OCI-LY7 (cell line): ENCODE results near the gene TAGLN.

ENCODE experiments used
- CTCF ChIP-seq: fragments of 200-600 bp; sonication (generic); conservative IDR thresholded peaks from 2 replicates; pipeline ENCODE4 v1.5.1; 2014; ENCODE audit warnings: mild to moderate bottlenecking, antibody characterized with exemption, low read length, moderate library complexity, mixed read lengths
- EZH2phosphoT487 ChIP-seq: fragments of 200-600 bp; sonication (generic); IDR thresholded peaks from 2 replicates; pipeline ENCODE4 v1.6.1; 2018; ENCODE audit warnings: low read depth, borderline replicate concordance, mild to moderate bottlenecking, mixed run types, antibody characterized with exemption, low read length, moderate library complexity, mixed read lengths

GRCh38 chr11:117181586-117182550 is 17.3 kb upstream of the TAGLN start:
- no peak for TF ChIP-seq CTCF
- no peak for TF ChIP-seq EZH2phosphoT487
